Adipose tissue (tissue), 3 donors: ENCODE results near the gene TEC. TPM values are rescaled to one million over a fixed set of nuclear protein-coding genes. Genes with fewer than 3 reads are reported as not detected.
"Not testable (repeated sequence)": the region's sequence is repeated elsewhere in the genome, so short reads cannot be mapped to it uniquely, and the experiment has no call there.

Experiments
- H3K27ac ChIP-seq: one replicate; pipeline ENCODE4 v1.5.1; 2013; ENCODE audit warnings: low read depth, low read length
- WGBS, 3 donors: extraction: QIAGEN DNeasy Blood & Tissue Kit; methylation state at CpG; one replicate each; pipeline ENCODE4 v1.1.7; 2013; 5-methylcytosine and 5-hydroxymethylcytosine counted together
- polyA plus RNA-seq, 3 donors: library from polyadenylated mRNA; stranded (reverse); fragments of 200-250 nt; gene quantifications; one replicate each; pipeline ENCODE4 v1.2.3, GENCODE V29; 2013
- donor health status: healthy with polysubstance abuse.
- donor health status: Bipolar disorder and iron deficiency.
- donor health status: healthy.

Gene TEC
- polyA plus RNA-seq, 3 donors = 0.62 to 1.5 (median 0.83) TPM

DNA sequence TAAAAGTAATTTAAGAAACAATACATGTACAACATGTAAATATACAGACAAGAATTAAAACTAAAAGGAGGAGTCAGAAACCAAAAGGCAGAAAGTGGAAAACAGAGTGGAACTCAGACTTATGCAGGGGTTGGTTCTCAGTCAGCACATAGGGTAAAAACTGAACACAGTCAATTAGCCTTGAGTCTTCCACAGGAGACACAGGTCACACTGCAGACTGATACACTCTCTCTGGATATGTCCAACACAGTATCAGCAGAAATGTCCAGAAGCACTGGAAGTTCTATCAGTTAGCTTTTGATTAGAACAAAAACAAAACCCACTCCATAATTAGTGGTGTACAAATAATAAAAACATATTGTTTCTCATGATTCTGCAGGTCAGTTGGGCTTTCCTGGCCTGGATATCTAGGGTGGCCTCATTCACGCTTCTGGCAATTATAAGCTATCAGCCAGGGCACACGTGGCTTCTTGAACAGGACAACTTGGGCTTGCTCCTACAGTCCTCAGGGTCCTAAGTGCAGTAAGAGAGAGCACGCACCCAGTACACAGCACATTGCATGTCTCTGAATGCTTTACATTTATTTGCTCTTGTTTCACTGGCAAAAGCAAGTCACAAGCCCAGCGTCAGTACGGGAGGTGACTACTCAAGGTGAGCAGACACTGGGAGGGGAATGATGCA is 21.6 kb downstream of the TEC start:
- no peak overlapping the region for H3K27ac ChIP-seq
- WGBS, 3 donors = 81 to 87% (median 83%) methylated on average over 5 of the region's 5 CpGs

- 67 to 80% (median 71%) methylated on average over 7 of the region's 7 CpGs for WGBS, 3 donors
- no peak overlapping the region for H3K27ac ChIP-seq
Observed at GRCh38 chr4:48247142-48247877, 22.3 kb downstream of the TEC start.

- WGBS, 3 donors = 96 to 97% (median 96%) methylated on average over 4 of the region's 4 CpGs
- H3K27ac ChIP-seq = no peak overlapping the region
Observed at GRCh38 chr4:48244665-48245064, 25.0 kb downstream of the TEC start.

DNA sequence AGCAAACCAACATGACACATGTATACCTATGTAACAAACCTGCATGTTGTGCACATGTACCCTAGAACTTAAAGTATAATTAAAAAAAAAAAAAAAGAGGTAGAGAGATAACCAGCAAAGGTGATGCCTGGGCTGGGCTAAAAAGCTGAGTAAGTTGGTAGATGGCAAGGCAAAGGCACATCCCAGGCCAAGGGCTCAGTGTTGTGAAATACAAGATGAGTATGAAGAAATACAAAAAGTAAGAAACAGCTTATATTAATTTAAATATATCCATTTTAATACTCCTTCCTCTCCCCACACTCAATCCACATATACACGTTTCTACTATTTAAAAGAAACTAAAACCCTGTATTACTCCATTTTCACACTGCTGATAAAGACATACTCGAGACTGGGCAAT is 25.8 kb downstream of the TEC start:
- H3K27ac ChIP-seq = no peak overlapping the region
- 73 to 93% (median 75%) methylated on average over 2 of the region's 2 CpGs for WGBS, 3 donors

- WGBS, 3 donors = 76 to 88% (median 82%) methylated on average over 3 of the region's 3 CpGs
- H3K27ac ChIP-seq = no peak overlapping the region
Observed at GRCh38 chr4:48243429-48243828, 26.2 kb downstream of the TEC start.

- no peak overlapping the region for H3K27ac ChIP-seq
- 53 to 95% (median 70%) methylated on average over 1 of the region's 1 CpG for WGBS, 3 donors
Observed at GRCh38 chr4:48242511-48243195, 27.0 kb downstream of the TEC start.

- no peak overlapping the region for H3K27ac ChIP-seq
- WGBS, 3 donors = 81 to 91% (median 82%) methylated on average over 2 of the region's 2 CpGs
Observed at GRCh38 chr4:48241731-48242130, 27.9 kb downstream of the TEC start.

- 18 to 26% (median 23%) methylated on average over 4 of the region's 4 CpGs for WGBS, 3 donors
- H3K27ac ChIP-seq = no peak overlapping the region
Observed at GRCh38 chr4:48237996-48238645, 31.5 kb downstream of the TEC start.

DNA sequence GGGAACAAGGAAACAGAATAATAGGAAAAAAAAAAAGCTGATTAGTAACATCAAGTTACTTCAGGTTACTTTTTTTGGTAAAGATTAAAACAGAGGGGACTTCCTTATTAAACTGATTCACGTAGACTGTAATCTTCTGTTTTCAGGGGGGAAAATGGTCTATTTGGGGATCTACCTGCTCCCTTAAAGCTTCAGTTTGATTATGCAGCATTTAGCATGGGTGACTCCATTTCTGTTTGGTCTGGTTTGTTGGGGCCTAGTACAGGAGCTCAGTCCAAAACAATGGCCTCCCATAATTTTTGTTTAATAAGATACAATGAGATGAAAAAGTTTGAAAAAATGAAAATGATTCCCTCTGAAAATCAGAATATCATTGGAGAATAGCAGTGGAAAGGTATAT is 34.6 kb downstream of the TEC start:
- 87 to 92% (median 89%) methylated on average over 1 of the region's 1 CpG for WGBS, 3 donors
- H3K27ac ChIP-seq = no peak overlapping the region

GRCh38 chr4:48234575-48234974 is 35.1 kb downstream of the TEC start:
- H3K27ac ChIP-seq = no peak overlapping the region
- 45 to 65% (median 48%) methylated on average over 2 of the region's 2 CpGs for WGBS, 3 donors

- 71 to 90% (median 85%) methylated on average over 1 of the region's 1 CpG for WGBS, 3 donors
- no peak overlapping the region for H3K27ac ChIP-seq
Observed at GRCh38 chr4:48228949-48229348, 40.7 kb downstream of the TEC start.

- no peak overlapping the region for H3K27ac ChIP-seq
- 63 to 74% (median 65%) methylated on average over 4 of the region's 4 CpGs for WGBS, 3 donors
Observed at GRCh38 chr4:48227662-48228061, 42.0 kb downstream of the TEC start.

- 58 to 85% (median 65%) methylated on average over 4 of the region's 4 CpGs for WGBS, 3 donors
- no peak overlapping the region for H3K27ac ChIP-seq
Observed at GRCh38 chr4:48226199-48226598, 43.4 kb downstream of the TEC start.

DNA sequence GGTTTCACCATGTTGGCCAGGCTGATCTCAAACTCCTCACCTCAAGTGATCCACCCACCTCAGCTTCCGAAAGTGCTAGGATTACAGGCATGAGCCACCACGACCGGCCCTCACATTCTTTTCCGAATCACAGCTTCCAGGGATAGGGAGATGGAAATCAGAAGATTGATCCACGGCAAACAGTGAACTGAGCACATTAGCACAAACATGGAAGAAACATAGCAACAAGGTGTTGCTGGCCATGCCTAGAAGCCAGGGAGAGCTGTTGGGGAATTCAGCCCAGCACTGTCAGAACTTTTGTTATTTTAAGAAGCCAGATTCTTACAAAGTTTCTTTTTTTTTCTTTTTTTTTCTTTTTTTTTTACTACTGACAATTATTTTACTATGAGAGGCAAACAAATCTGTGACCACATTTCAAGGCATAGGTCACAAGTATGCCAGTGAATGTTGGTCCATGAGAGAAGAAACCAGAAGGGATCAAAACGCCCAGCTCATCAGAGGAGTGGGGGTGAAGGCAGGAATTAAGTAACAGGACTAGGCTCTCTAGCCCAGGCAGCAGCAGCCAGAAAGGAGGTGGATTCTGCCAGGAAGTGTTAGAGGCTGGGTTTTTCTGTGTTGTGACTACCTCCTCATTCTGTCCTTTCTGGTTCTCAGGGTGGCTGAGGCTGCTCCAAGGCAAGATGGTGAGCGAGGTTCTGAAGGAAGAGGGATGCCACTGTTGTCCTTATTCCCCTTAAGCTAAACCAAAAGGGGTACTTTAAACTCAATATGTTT is 44.1 kb downstream of the TEC start:
- no peak overlapping the region for H3K27ac ChIP-seq
- 80 to 85% (median 83%) methylated on average over 7 of the region's 7 CpGs for WGBS, 3 donors

DNA sequence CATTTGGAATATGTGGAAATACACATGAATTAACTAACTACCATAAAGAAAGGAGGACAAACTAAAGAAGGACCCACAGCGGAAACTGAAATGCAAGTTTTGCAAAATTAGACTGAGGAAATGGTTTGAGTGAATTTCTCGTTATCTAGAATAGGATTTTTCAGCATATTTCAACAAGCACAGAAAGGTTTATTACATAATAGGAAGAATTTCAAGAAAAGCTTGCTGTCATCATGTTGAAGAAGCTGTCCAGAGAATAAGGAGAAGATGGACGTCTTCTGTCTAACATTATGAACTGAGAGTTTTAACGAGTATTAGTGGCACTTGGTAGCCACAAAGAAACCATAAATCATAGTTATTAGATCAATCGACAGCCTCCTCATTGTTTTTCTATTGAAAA is 45.0 kb downstream of the TEC start:
- WGBS, 3 donors = 57 to 87% (median 59%) methylated on average over 5 of the region's 5 CpGs

GRCh38 chr4:48223633-48224295 is 45.9 kb downstream of the TEC start:
- 71 to 77% (median 73%) methylated on average over 3 of the region's 3 CpGs for WGBS, 3 donors
- H3K27ac ChIP-seq = no peak overlapping the region

More for the DNA sequence above, 45.0 kb downstream of the TEC start:
- no peak overlapping the region for H3K27ac ChIP-seq

DNA sequence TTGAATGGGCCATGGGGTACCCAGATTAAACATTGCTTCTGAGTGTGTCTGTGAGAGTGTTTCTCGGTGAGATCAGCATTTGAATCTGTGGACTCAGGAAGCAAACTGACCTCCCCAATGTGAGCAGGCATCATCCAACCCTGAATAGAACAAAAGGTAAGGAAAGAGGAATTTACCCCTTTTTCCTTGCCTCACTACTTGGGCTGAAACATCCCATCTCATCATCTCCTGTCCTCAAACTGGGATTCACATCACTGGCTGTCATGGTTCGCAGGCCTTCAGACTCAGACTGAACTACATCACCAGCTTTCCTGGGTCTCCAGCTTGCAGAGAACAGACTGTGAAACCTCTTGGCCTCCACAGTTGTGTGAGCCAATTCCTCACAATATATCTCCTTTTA is 47.1 kb downstream of the TEC start:
- 78 to 93% (median 91%) methylated on average over 2 of the region's 2 CpGs for WGBS, 3 donors
- H3K27ac ChIP-seq = no peak overlapping the region

DNA sequence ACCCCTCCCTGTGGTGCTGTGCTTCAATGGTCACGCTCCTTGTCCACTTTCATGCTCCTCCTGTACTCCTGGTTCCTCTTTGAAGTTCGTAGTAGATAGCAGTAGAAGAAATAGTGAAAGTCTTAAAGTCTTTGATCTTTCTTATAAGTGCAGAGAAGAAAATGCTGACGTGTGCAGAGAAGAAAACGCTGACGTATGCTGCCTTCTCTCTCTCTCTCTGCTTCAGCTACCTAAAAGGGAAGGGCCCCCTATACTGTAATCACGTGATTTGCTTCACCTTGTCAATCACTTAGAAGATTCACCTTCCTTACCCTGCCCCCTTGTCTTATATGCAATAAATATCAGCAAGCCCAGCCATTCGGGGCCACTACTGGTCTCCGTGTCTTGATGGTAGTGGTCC is 50.2 kb downstream of the TEC start:
- WGBS, 3 donors = 62 to 75% (median 65%) methylated on average over 7 to 8 of the region's 8 CpGs
- not testable (repeated sequence) for H3K27ac ChIP-seq
